HG03064 (cell line): ENCODE measurements around the gene HLA-DPA1.

Experiments
- ATAC-seq: cut with Tn5 transposase; IDR thresholded peaks from one replicate; pipeline ENCODE4 v1.9.1; 2021; ENCODE audit warnings: low read depth; ENCODE audit not compliant: unreplicated experiment

Gene HLA-DPA1

GRCh38 chr6:33091957-33092356, 18.5 kb upstream of the HLA-DPA1 start:
- no peak for ATAC-seq

DNA sequence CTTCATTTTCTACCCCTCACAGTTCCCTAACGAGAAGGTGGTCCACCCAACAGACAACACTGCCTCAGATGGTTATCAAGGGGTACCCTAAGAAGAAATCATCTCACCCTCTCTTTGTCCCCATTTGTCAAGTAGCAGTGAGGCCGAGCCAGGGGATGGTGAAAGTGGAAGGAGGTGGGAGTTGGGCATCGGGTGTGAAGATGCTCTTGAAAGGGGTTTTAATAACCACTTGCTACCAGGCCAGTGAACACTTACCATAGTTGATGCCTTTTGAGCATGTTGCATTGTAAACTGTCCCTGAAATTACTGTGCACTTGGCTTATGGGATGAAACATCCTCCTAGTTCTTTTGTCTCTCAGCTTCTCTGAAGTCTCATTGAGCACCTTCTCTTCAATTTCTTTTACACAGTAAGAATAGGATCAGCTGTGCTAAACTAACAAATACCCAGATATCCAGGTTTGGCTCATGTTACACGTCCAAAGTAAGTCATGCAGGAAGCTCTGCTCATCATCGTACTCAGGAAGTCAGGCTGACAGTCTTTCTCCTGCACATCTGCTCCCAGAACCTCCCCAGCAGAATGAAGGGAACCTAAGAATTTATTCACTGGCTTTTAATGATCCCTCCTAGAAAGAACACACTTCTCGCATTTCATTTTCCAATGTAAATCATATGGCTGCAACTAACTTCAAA, 15.6 kb upstream of the HLA-DPA1 start:
- ATAC-seq = no peak

GRCh38 chr6:33088258-33088930, 14.9 kb upstream of the HLA-DPA1 start:
- ATAC-seq = no peak

DNA sequence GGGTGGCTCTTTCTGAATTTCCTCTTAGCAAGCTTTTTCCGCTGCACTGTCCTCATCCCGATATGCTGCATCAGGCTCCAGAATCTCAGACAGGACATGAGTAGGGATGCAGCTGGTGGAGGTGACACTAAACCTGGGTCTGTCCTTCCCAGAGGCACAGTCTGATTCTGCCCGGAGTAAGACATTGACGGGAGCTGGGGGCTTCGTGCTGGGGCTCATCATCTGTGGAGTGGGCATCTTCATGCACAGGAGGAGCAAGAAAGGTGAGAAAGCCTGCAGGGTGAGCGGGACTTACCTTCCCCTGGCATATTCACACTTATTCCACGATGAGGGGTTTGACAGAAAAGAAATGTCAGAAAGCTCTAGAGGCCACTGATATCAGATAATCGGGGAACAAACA, 12.2 kb upstream of the HLA-DPA1 start:
- ATAC-seq = no peak

GRCh38 chr6:33082702-33083101, 9.3 kb upstream of the HLA-DPA1 start:
- ATAC-seq = no peak

GRCh38 chr6:33081098-33081824, 7.8 kb upstream of the HLA-DPA1 start:
- ATAC-seq = no peak

- no peak for ATAC-seq
Measured at GRCh38 chr6:33080127-33081089, 7.0 kb upstream of the HLA-DPA1 start.

GRCh38 chr6:33079580-33079979, 6.1 kb upstream of the HLA-DPA1 start:
- no peak for ATAC-seq

DNA sequence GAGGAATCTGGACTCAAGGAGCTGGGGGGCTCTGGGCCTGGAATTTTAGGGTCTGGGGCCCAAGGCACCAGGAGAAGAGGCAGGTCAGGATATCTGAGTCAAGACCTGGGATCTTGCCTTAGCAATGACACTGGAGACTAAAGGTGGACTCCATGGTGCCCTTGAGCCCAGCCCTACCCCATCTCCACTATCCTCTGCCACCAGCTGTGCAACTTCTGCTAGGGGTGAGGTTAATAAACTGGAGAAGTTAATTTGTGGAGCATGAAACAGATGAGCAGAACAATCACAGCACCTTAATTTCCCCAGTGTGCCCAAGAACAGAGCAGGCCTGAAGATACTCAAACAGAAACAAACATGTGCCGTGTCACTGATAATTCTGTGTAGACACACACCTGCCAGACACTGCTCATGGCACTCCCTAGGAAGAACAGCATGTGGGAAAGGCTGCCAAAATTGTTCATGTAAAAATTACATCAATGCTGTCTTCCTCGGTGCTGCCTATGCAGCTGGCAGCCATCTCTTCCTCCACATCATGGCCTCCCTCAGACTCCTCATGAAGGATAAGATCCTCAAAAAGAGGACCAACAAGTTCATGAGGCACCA, 5.6 kb upstream of the HLA-DPA1 start:
- ATAC-seq = no peak

DNA sequence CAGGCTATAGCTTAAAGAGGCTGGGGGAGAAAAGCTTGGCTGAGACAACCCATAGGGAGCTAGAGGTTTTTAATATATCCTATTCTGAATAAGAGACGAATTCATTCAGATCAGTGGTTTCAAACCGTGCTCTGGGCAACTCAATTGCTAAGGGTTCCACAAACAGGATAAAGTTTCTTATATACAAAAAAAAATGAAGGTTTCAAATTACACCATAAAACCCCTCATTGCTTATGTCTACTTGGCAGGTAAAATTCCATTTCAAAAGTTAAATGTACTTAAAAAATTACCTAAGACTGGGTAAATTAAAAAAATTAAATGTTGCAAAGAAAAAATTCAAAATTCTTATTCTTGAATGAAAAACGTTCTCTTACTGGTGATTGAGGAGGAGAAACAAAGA, 5.0 kb upstream of the HLA-DPA1 start:
- ATAC-seq = no peak

DNA sequence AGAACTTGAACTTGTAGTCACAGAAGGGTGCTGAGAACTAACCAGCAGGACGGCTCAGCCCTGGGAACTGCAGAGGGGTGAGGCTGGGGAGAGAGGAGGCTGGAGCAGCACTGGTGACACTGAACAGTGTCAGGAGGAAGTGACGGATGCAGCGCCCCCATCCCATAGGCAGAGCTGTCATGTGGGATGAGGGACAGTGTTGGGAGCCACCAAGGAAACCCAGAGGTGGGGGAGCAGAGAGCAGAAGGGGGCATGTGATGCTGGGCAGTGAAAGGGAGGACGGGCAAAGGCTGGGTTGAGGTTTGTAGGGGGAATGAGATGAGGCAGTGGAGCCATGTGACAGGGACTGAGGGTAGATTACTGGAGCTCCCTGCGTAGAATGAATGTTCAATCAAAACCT, 4.5 kb upstream of the HLA-DPA1 start:
- ATAC-seq = no peak

DNA sequence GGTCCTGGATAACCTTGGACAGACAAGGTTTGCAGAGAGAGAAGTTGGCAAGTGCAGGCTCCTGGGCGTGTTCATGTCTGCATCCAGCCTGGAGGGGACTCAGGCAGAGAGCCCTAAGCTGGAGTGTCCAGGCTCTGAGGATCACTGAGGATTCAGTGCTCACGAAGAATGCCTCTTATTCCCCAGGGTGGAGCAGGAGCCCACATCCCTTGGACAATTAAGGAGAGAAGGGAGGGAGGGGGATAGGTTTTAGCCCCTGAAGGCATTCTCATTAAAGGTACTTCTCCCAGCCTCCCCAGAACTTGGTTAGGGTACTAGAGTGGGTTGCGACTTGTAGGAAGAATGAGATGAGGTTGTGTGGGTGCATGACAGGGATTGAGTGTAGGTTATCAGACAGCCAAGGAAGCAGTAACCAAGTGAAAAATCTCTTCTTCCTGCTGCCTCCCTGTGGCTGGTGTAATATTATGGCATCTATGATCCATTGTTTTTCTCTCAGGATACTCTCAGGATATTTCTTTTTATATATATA, 3.0 kb upstream of the HLA-DPA1 start:
- ATAC-seq = no peak

DNA sequence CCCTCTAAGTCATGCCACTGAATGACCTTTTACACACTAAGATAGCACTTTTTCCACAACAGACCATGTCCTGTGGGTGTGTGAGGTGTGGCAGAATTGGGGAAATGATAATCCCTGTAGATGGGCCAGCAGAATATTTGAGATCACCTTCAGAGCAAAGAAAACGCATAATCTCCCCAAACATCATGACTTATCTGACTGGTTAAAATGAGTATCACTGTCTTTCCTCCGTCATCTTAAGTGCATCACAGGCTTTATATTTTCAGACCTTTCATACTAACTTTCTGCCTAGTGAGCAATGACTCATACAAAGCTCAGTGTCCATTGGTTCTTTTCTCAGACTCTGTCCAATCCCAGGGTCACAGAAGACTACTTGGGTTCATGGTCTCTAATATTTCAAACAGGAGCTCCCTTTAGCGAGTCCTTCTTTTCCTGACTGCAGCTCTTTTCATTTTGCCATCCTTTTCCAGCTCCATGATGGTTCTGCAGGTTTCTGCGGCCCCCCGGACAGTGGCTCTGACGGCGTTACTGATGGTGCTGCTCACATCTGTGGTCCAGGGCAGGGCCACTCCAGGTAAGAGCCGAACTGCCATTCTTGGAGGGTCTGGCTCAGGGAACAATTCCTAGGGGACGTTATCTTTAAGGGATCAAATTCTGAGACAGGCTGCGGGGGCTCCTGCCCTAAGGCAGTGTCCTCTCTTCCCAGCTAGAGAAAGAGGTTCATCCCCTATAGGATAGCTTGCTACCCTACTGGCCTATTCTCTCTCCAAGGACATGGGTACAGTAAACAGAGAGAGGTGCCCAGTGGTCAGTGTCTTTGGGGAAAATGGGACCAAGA, 2.3 kb upstream of the HLA-DPA1 start, which contains the start of gene HLA-DPB1:
Gene HLA-DPB1, plus strand, starts transcription at position 423 of the 838 bp plus-strand sequence. Its CDS starts 52 bp downstream, at position 475.
- peak; percentile 59 for ATAC-seq

DNA sequence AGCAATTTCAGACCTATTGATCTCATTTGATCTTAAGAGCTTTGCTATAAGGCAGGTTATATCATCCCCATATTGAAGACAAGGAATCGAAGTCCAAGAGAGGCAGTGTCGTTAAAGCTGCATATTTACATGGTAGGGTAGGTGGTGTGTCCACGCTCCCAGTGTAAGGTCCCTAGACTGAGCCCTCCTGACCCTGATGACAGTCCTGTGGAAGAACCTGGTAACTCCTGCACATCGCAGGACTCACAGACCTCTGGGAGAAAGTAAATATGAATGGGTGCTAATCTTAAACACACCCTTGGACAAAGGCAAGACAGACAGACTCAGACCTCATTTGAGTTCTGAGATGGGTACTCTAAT, 1.7 kb upstream of the HLA-DPA1 start:
- peak; percentile 9 for ATAC-seq

DNA sequence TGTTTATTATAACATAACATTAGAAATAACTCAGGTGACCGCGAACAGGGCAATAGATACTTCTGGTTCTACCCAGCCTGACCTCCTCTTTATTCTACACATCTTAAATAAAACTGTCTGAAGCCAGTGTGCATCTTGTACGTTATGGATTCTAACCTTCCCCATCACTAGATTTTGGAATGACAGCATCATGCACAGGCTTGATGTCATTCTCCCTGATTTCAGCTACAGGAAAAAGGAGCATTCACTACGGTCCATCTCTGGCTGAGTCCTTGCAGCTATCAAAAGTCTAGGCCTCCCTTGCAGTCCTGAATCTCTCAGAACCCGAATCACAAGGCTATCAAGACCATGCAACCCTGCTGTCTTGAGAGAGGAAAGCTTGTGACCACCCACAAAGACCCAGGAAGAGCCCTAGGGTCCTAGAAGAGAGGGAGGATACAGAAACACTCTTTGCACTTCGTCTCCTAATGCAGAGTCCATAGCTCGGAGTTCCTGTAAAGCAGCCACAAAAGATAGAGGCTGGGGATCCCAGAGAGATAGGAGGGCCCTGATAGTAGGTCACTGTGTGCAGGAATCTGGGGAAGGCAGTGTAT, 845 bp downstream of the HLA-DPA1 start:
- ATAC-seq = no peak

DNA sequence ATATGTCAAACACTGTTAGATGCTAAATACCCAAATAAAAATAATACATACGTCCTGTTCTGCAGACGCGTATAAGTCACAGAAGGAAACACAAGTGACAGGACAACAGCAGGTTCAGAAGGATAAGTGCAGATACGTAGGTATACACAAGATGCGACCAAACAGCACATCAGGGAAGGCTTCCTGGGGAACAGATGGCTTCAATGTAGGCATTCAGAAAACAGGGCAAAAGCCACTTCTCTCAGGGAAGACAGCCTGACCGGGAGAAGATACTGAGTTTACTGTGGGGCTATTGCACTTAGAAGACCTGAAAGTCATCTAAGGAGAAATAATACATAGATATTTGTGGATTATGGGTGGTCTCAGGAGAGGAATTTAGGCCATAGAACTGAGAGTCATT, 1.9 kb downstream of the HLA-DPA1 start:
- ATAC-seq = no peak

DNA sequence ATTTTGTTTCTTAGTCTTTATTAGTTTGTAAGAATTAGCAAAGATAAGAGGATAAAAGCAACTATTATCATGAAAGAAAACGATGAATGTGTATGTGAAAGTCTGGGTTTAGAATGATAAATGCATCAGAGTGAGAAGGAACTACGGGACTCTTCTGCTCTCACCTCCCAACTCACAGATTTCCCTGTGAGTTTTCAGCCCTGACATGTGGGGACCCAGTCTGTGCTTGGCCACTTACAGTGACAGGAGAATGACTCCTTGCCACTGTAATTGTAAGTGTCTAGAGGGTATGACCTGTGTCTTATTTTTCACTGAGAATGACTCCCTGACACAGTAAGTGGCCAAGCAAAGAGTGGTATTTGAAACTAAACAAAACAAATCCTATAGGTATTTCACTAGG, 2.5 kb downstream of the HLA-DPA1 start:
- ATAC-seq = no peak

GRCh38 chr6:33069021-33069738, 4.3 kb downstream of the HLA-DPA1 start:
- no peak for ATAC-seq
